Skeletal muscle tissue (tissue), 4 donors: Measurements from ENCODE around the gene NR2F1. TPM values are rescaled to one million over a fixed set of nuclear protein-coding genes. Genes with fewer than 3 reads are reported as not detected.

ENCODE experiments used
- H3K27ac ChIP-seq: one replicate; pipeline ENCODE4 v1.7.0; 2013; ENCODE audit warnings: mild to moderate bottlenecking, low read depth, low read length, inconsistent platforms
- H3K27me3 ChIP-seq, 3 donors: one replicate each; pipeline ENCODE4 v1.7.0; 2013; ENCODE audit warnings: low read length in 3 of 3; ENCODE audit not compliant: control insufficient read depth in 3 of 3, insufficient read depth in 3 of 3
- H3K36me3 ChIP-seq, 3 donors: one replicate each; pipeline ENCODE4 v1.7.0; 2013; ENCODE audit warnings: low read length in 3 of 3; ENCODE audit not compliant: control insufficient read depth in 3 of 3, insufficient read depth in 3 of 3
- H3K4me1 ChIP-seq, 3 donors: one replicate each; pipeline ENCODE4 v1.7.0; 2013; ENCODE audit warnings: low read length in 3 of 3, mild to moderate bottlenecking in 3 of 3; ENCODE audit not compliant: control insufficient read depth in 3 of 3, insufficient read depth in 3 of 3
- H3K4me3 ChIP-seq, 3 donors: one replicate each; pipeline ENCODE4 v1.7.0; 2013; ENCODE audit warnings: low read length in 3 of 3
- H3K9ac ChIP-seq, 3 donors: one replicate each; pipeline ENCODE4 v1.7.0; 2013; ENCODE audit warnings: low read length in 3 of 3, mild to moderate bottlenecking in 3 of 3, moderate library complexity in 2 of 3, low read depth in 1 of 3
- H3K9me3 ChIP-seq, 3 donors: one replicate each; pipeline ENCODE4 v1.7.0; 2013; ENCODE audit warnings: low read length in 3 of 3; ENCODE audit not compliant: control insufficient read depth in 3 of 3
- total RNA-seq: library from RNA; depleted of rRNA; stranded (reverse); fragments of >200 nt; gene quantifications from one replicate; pipeline ENCODE4 v1.2.3, GENCODE V29; 2014
- donor health status: Osteomylitis.

Gene NR2F1
- total RNA-seq, 1 donor from 2014 or later: 4.2 TPM

DNA sequence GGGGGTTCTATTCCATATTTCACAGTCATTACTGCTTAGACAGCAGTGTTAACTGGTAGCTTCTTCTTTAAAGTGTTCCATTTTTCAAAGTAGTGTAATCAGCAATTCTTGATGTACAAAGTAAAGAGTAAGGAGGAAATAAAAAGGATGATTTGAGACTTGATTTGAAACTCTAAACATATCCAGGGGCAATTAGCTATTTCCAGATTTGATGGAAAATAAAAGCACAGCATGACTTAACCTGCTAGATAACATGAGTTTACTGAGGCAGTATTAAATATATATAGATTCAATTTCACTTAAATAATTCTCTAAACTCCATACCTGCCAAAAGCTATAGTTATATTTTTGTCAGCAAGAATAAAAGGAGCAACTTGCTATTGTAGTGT is 29.8 kb downstream of the NR2F1 start:
- Histone ChIP-seq H3K27me3 (peaks cover 53 to 62% (median 59%) of the 10 kb centered on the region in 3 donors), H3K9me3 (peaks cover 0 to 1% (median 0%) of the 10 kb centered on the region in 3 donors), H3K36me3 (no peaks in the 10 kb centered on the region), H3K9ac (no peak overlapping the region), H3K27ac (no peak overlapping the region), H3K4me1 (peaks cover 2 to 3% (median 2%) of the 10 kb centered on the region in 3 donors), H3K4me3 (no peak overlapping the region)

- H3K9ac ChIP-seq: no peak overlapping the region
- H3K4me1 ChIP-seq: peaks cover 4 to 6% (median 5%) of the 10 kb centered on the region in 3 donors
- no peaks in the 10 kb centered on the region for H3K9me3 ChIP-seq
- H3K36me3 ChIP-seq: no peaks in the 10 kb centered on the region
- no peak overlapping the region for H3K4me3 ChIP-seq
- peaks cover 18 to 26% (median 24%) of the 10 kb centered on the region in 3 donors for H3K27me3 ChIP-seq
- H3K27ac ChIP-seq: no peak overlapping the region
Observed at GRCh38 chr5:93616538-93617174, 33.6 kb downstream of the NR2F1 start.

GRCh38 chr5:93620487-93621326 is 37.7 kb downstream of the NR2F1 start:
- Histone ChIP-seq H3K36me3 (no peaks in the 10 kb centered on the region), H3K4me1 (peaks cover 4 to 6% (median 5%) of the 10 kb centered on the region in 3 donors), H3K9me3 (no peaks in the 10 kb centered on the region), H3K27me3 (no peaks in the 10 kb centered on the region), H3K4me3 (peak overlapping the region; percentile 64 to 82 (median 71)), H3K27ac (peak overlapping the region; percentile 58), H3K9ac (peak overlapping the region; percentile 46 to 75 (median 65))

DNA sequence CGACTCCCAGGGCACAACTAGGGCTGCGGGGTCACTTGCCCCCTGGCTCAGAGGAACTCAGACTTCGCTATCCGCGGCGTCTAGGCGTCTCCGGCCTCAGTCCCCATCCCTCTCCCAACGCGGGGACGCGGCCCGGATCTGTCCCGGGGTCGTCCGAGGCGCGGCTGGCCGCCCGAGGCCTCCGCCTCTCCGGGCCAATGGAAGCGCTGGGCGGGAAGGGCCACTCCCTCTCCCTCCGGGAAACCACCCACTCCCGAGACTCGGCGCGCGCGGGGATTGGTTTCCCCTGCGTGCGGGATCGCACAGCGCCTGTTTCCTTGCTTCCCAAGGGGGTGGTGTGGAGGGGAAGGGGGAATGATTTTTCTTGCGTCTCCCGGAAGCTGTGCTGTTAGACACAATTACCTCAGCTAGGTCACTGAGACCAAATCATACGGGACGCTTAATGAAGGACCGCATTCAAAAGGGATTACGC is 38.3 kb downstream of the NR2F1 start:
- Histone ChIP-seq H3K4me3 (peak overlapping the region; percentile 52 to 76 (median 58)), H3K9me3 (no peaks in the 10 kb centered on the region), H3K9ac (peak overlapping the region; percentile 8 to 46 (median 44)), H3K27me3 (no peaks in the 10 kb centered on the region), H3K36me3 (no peaks in the 10 kb centered on the region), H3K4me1 (peaks cover 4 to 6% (median 5%) of the 10 kb centered on the region in 3 donors), H3K27ac (peak overlapping the region; percentile 48)

DNA sequence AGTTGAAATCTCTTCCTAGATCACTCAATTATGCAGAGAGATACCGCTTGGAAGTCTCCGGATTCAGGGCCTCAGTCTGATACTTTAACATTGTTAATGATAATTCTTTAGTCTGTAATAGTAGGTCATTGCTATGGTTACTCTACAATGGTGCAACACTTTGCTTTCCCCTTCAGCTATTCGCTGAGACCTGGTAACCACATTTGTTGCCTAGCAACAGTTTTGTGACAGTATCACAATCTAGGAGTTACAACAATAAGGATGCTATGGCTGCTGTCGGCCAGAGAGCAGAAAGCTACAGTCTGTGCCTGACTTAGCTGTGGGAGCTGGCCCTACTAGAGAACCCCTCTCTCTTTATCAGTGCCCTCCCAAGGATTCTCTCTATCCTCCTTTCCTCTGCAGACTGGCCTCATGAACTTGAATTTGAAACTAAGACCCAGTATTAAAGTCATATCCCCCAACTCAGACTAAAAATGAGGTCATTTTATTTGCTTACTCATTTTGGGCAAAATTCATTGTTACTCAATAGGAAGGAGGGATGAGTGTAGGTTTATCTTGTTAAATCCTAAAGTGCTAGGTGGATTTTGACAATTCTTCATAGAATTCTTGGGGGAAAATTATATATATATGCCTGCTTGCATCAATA is 39.3 kb downstream of the NR2F1 start:
- Histone ChIP-seq H3K27me3 (no peaks in the 10 kb centered on the region), H3K4me3 (no peak overlapping the region), H3K36me3 (no peaks in the 10 kb centered on the region), H3K9me3 (no peaks in the 10 kb centered on the region), H3K27ac (no peak overlapping the region), H3K4me1 (peaks cover 4 to 6% (median 5%) of the 10 kb centered on the region in 3 donors), H3K9ac (no peak overlapping the region)

DNA sequence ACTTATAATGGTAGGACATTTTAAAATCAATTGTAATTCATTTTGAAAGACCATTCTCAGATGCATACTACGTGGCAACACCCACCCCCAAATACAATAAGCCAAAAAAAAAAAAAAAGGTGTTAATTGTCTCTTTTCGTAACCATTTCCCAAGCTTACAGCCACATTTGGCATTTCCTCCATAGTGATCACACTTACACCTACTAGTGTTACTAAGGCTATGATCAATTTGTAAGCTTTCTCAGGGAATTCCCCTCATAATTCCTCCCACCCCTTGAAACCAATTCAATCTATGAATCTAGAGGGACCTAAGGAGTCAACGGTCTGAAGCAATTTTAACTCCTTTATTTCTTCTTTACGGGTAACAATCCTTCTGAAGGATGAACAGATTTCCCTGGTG is 40.1 kb downstream of the NR2F1 start:
- Histone ChIP-seq H3K27me3 (no peaks in the 10 kb centered on the region), H3K9ac (no peak overlapping the region), H3K4me1 (peaks cover 4 to 6% (median 5%) of the 10 kb centered on the region in 3 donors), H3K9me3 (no peaks in the 10 kb centered on the region), H3K4me3 (no peak overlapping the region), H3K36me3 (no peaks in the 10 kb centered on the region), H3K27ac (no peak overlapping the region)

DNA sequence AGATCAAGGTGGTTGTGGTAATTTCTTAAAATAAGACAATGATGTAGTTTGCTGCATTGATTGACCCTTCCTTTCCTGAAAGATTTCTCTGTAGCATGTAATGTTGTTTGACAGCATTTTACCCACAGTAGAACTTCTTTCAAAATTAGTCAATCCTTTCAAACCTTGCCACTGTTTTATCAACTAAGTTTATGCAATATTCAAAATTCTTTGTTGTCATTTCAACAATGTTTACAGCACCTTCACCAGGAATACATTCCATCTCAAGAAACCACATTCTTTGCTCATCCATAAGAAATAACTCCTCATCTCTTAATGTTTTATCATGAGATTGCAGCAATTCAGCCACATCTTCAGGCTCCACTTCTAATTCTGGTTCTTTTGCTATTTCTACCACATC is 43.8 kb downstream of the NR2F1 start:
- Histone ChIP-seq H3K36me3 (no peaks in the 10 kb centered on the region), H3K4me3 (no peak overlapping the region), H3K9ac (no peak overlapping the region), H3K27ac (no peak overlapping the region), H3K9me3 (no peaks in the 10 kb centered on the region), H3K27me3 (no peaks in the 10 kb centered on the region), H3K4me1 (peaks cover 0 to 2% (median 0%) of the 10 kb centered on the region in 3 donors)

- Histone ChIP-seq H3K36me3 (no peaks in the 10 kb centered on the region), H3K27me3 (no peaks in the 10 kb centered on the region), H3K4me1 (no peaks in the 10 kb centered on the region), H3K9me3 (no peaks in the 10 kb centered on the region), H3K27ac (no peak overlapping the region), H3K9ac (no peak overlapping the region), H3K4me3 (no peak overlapping the region)
Observed at GRCh38 chr5:93632327-93632726, 49.3 kb downstream of the NR2F1 start.

DNA sequence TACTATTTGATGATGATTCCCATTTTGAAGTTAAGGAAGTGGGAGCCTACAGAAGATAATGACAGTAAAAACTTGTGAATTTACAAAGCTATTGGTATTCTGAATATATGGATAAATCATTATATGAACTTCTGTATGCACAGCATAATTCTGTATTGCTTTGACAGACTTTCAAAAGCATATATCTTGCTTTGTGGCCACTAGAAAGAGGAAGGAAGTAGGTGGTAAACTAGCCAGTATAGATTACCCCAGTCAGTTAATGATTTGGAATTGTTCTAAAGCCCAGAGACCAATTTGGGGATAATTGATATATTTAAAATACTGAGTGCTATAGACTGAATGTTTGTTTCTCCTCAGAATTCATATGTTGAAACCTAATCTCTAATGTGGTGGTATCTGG is 53.0 kb downstream of the NR2F1 start:
- no peak overlapping the region for H3K4me3 ChIP-seq
- no peak overlapping the region for H3K9ac ChIP-seq
- H3K9me3 ChIP-seq: no peaks in the 10 kb centered on the region
- H3K36me3 ChIP-seq: no peaks in the 10 kb centered on the region
- H3K27me3 ChIP-seq: no peaks in the 10 kb centered on the region
- H3K4me1 ChIP-seq: no peaks in the 10 kb centered on the region
- H3K27ac ChIP-seq: no peak overlapping the region

- no peak overlapping the region for H3K27ac ChIP-seq
- no peaks in the 10 kb centered on the region for H3K4me1 ChIP-seq
- no peaks in the 10 kb centered on the region for H3K27me3 ChIP-seq
- no peaks in the 10 kb centered on the region for H3K9me3 ChIP-seq
- H3K4me3 ChIP-seq: no peak overlapping the region
- H3K36me3 ChIP-seq: no peaks in the 10 kb centered on the region
- no peak overlapping the region for H3K9ac ChIP-seq
Observed at GRCh38 chr5:93636837-93637236, 53.8 kb downstream of the NR2F1 start.
